HG03108 (cell line): ENCODE results near the gene ITPKC.
A peak's percentile ranks its signal among the peaks of the same experiment; 100 is the strongest.
"Not testable (repeated sequence)": the region's sequence is repeated elsewhere in the genome, so short reads cannot be mapped to it uniquely, and the experiment has no call there.

Experiments
- ATAC-seq: cut with Tn5 transposase; IDR thresholded peaks from one replicate; pipeline ENCODE4 v1.9.1; 2021; ENCODE audit warnings: moderate library complexity; ENCODE audit not compliant: unreplicated experiment

Gene ITPKC

GRCh38 chr19:40714441-40715299 is 2.2 kb upstream of the ITPKC start:
- peak; percentile 58 for ATAC-seq

GRCh38 chr19:40716031-40716481 is 856 bp upstream of the ITPKC start:
- ATAC-seq, result no peak

- no peak for ATAC-seq
Observed at GRCh38 chr19:40717325-40717879, 490 bp downstream of the ITPKC start.

GRCh38 chr19:40717880-40718773 is 1.2 kb downstream of the ITPKC start:
- ATAC-seq, result no peak

- no peak for ATAC-seq
Observed at GRCh38 chr19:40718774-40719391, 2.0 kb downstream of the ITPKC start.

- no peak for ATAC-seq
Observed at GRCh38 chr19:40719414-40719894, 2.5 kb downstream of the ITPKC start.

GRCh38 chr19:40721140-40721486 is 4.2 kb downstream of the ITPKC start:
- no peak for ATAC-seq

GRCh38 chr19:40721936-40722661 is 5.2 kb downstream of the ITPKC start:
- ATAC-seq, result no peak

- no peak for ATAC-seq
Observed at GRCh38 chr19:40723661-40724254, 6.8 kb downstream of the ITPKC start.

GRCh38 chr19:40724315-40724714 is 7.4 kb downstream of the ITPKC start:
- no peak for ATAC-seq

- ATAC-seq, result no peak
Observed at GRCh38 chr19:40724855-40725254, 7.9 kb downstream of the ITPKC start.

GRCh38 chr19:40726279-40726678 is 9.4 kb downstream of the ITPKC start:
- ATAC-seq, result no peak

GRCh38 chr19:40730065-40730464 is 13.2 kb downstream of the ITPKC start:
- ATAC-seq, result not testable (repeated sequence)

- not testable (repeated sequence) for ATAC-seq
Observed at GRCh38 chr19:40732304-40732703, 15.4 kb downstream of the ITPKC start.

GRCh38 chr19:40733149-40733548 is 16.2 kb downstream of the ITPKC start:
- ATAC-seq, result no peak

- ATAC-seq, result no peak
Observed at GRCh38 chr19:40735013-40735771, 18.3 kb downstream of the ITPKC start.

GRCh38 chr19:40736661-40737060 is 19.7 kb downstream of the ITPKC start:
- no peak for ATAC-seq

- ATAC-seq, result no peak
Observed at GRCh38 chr19:40737102-40737644, 20.3 kb downstream of the ITPKC start.
